Measurements from ENCODE around the gene PEX26. TPM values are rescaled to one million over a fixed set of nuclear protein-coding genes. Genes with fewer than 3 reads are reported as not detected.

The PEX26 gene
- total RNA-seq, 1 experiment from 2014 or later: 21.9 TPM

DNA sequence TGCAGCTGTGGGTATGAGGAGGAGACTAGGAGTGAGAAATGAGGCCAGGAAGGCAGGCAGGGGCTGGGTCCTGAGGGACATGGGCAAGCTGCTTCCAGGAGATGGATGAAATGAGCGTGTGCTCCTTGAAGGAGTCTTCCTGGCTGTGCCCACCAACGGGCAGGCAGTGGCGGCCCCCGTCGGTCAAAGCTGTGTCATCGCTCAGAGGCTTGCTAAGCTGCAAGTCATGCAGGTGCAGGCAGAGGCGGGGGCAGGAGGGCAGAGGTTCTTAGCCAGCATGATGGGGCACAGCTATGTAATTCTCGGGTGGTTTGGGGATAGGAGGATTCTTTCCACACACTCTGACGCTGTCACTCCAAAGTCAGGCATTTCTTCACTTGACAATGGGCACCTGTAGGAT is 12.5 kb upstream of the PEX26 start:
- H3K4me1 ChIP-seq (ENCODE audit: control insufficient read depth, insufficient read depth, low read length): no peaks in the 10 kb centered on the region
- POLR2A ChIA-PET: no interaction called here

DNA sequence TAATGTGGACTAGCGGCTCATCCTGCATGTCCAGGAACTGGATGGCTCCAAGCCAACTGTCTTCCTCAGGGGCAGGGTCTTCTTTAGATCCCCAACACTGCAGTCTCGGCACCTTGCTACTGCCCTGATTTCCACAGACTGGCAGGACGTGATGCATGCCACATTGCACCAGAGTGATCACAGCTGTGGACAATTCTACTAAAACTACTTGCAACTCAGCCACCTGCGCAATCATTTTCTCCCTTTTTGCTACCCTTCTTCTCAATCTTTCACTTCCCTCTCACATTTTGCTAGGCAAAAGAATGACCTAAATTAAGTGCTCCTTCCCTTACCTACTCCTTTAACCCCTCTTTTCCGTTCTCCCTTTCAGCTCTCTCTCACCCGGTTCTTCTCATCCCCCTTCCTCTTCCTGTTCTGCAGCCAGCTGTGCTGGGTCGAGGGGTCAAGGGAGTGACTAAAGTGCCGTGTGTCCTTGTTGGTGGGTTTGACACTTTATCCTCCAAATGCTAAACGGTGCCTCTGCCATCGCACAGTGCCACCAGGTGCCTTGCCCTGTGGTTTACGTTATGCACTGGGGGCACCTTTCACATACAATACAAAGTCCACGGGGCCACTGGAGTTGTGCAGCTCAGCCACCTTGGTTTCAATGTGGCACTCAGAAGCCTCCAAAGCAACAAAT is 11.5 kb upstream of the PEX26 start:
- no peak for DNase-seq (ENCODE audit: low read depth, low spot score)
- H3K4me3 ChIP-seq (ENCODE audit: low read depth in 2 of 2, low read length in 2 of 2): no peak overlapping the region
- intact Hi-C loops (cut with micrococcal nuclease; ENCODE audit: unreplicated experiment) (no loop called here), in situ Hi-C loops (cut with HindIII; ENCODE audit: low pct_unique_long_range_greater_than_20kb, low sequenced_read_pairs) (no loop called here)
- BruUV-seq (replicated peaks): no TSS peak
- H3K4me1 ChIP-seq (ENCODE audit: control insufficient read depth, insufficient read depth, low read length): no peaks in the 10 kb centered on the region
- ChIA-PET CTCF (no interaction called here), POLR2A (no interaction called here)
- TF ChIP-seq, protein P1, sequence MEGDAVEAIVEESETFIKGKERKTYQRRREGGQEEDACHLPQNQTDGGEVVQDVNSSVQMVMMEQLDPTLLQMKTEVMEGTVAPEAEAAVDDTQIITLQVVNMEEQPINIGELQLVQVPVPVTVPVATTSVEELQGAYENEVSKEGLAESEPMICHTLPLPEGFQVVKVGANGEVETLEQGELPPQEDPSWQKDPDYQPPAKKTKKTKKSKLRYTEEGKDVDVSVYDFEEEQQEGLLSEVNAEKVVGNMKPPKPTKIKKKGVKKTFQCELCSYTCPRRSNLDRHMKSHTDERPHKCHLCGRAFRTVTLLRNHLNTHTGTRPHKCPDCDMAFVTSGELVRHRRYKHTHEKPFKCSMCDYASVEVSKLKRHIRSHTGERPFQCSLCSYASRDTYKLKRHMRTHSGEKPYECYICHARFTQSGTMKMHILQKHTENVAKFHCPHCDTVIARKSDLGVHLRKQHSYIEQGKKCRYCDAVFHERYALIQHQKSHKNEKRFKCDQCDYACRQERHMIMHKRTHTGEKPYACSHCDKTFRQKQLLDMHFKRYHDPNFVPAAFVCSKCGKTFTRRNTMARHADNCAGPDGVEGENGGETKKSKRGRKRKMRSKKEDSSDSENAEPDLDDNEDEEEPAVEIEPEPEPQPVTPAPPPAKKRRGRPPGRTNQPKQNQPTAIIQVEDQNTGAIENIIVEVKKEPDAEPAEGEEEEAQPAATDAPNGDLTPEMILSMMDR (IDR thresholded peaks at IDR 0.05): no peak
- TF ChIP-seq TCF7L2 (IDR thresholded peaks at IDR 0.05; ENCODE audit: low read depth, low read length) (no peak), SIN3A (IDR thresholded peaks at IDR 0.05; ENCODE audit: borderline replicate concordance, insufficient read depth, low read depth, low read length) (no peak), POLR2AphosphoS5 (IDR thresholded peaks at IDR 0.05; ENCODE audit: low read depth, low read length) (no peak), REST (IDR thresholded peaks at IDR 0.05; ENCODE audit: insufficient read depth in 1 of 2, low read depth in 2 of 2, low read length in 1 of 2) (no peak)
- H3K9me3 ChIP-seq (ENCODE audit: control insufficient read depth, insufficient read depth, low read depth, low read length): no peaks in the 10 kb centered on the region
- no peaks in the 10 kb centered on the region for H3K27me3 ChIP-seq (ENCODE audit: control insufficient read depth, insufficient read depth, low read length)
- H3K27ac ChIP-seq (ENCODE audit: low read length): no peak overlapping the region
- no peak for ATAC-seq
- H3K36me3 ChIP-seq (ENCODE audit: control insufficient read depth, insufficient read depth, low read length): no peaks in the 10 kb centered on the region

More for the DNA sequence above, 12.5 kb upstream of the PEX26 start:
- in situ Hi-C loops (cut with HindIII; ENCODE audit: low pct_unique_long_range_greater_than_20kb, low sequenced_read_pairs) (no loop called here), intact Hi-C loops (cut with micrococcal nuclease; ENCODE audit: unreplicated experiment) (no loop called here)
- Histone ChIP-seq H3K36me3 (ENCODE audit: control insufficient read depth, insufficient read depth, low read length) (no peaks in the 10 kb centered on the region), H3K27me3 (ENCODE audit: control insufficient read depth, insufficient read depth, low read length) (no peaks in the 10 kb centered on the region), H3K4me3 (ENCODE audit: low read depth in 2 of 2, low read length in 2 of 2) (no peak overlapping the region), H3K9me3 (ENCODE audit: control insufficient read depth, insufficient read depth, low read depth, low read length) (no peaks in the 10 kb centered on the region), H3K27ac (ENCODE audit: low read length) (no peak overlapping the region)
- no TSS peak for BruUV-seq (replicated peaks)
- DNase-seq (ENCODE audit: low read depth, low spot score): no peak
- TF ChIP-seq, protein P1 (IDR thresholded peaks at IDR 0.05): no peak
- TF ChIP-seq TCF7L2 (IDR thresholded peaks at IDR 0.05; ENCODE audit: low read depth, low read length) (no peak), POLR2AphosphoS5 (IDR thresholded peaks at IDR 0.05; ENCODE audit: low read depth, low read length) (no peak), REST (IDR thresholded peaks at IDR 0.05; ENCODE audit: insufficient read depth in 1 of 2, low read depth in 2 of 2, low read length in 1 of 2) (no peak), SIN3A (IDR thresholded peaks at IDR 0.05; ENCODE audit: borderline replicate concordance, insufficient read depth, low read depth, low read length) (no peak)
- CTCF ChIA-PET: interaction anchor here (1.4 kb wide), 1 partner anchor 11 kb away, joined by 4 read pairs; no protein-coding TSS in a partner anchor
- no peak for ATAC-seq
